ENCODE results near the gene ANTXR2.
"Not testable (repeated sequence)": the region's sequence is repeated elsewhere in the genome, so short reads cannot be mapped to it uniquely, and the experiment has no call there.

The ANTXR2 gene

GRCh38 chr4:80024335-80024734, 48.7 kb downstream of the ANTXR2 start:
- no peak for DNase-seq (ENCODE audit: low read depth, low spot score)

- DNase-seq (ENCODE audit: low read depth, low spot score): no peak
Observed at GRCh38 chr4:80022282-80022681, 50.7 kb downstream of the ANTXR2 start.

GRCh38 chr4:80017125-80017854, 55.7 kb downstream of the ANTXR2 start:
- peak; percentile 83 for DNase-seq (ENCODE audit: low read depth, low spot score)

- DNase-seq (ENCODE audit: low read depth, low spot score): peak; percentile 43
Observed at GRCh38 chr4:80016506-80016905, 56.5 kb downstream of the ANTXR2 start.

GRCh38 chr4:80015407-80016189, 57.4 kb downstream of the ANTXR2 start:
- no peak for DNase-seq (ENCODE audit: low read depth, low spot score)

- DNase-seq (ENCODE audit: low read depth, low spot score): no peak
Observed at GRCh38 chr4:80014531-80014930, 58.5 kb downstream of the ANTXR2 start.

- no peak for DNase-seq (ENCODE audit: low read depth, low spot score)
Observed at GRCh38 chr4:80012291-80012690, 60.7 kb downstream of the ANTXR2 start.

GRCh38 chr4:80011636-80012236, 61.3 kb downstream of the ANTXR2 start:
- peak; percentile 54 for DNase-seq (ENCODE audit: low read depth, low spot score)

GRCh38 chr4:80010316-80010715, 62.7 kb downstream of the ANTXR2 start:
- no peak for DNase-seq (ENCODE audit: low read depth, low spot score)

- no peak for DNase-seq (ENCODE audit: low read depth, low spot score)
Observed at GRCh38 chr4:80009806-80010205, 63.2 kb downstream of the ANTXR2 start.

- no peak for DNase-seq (ENCODE audit: low read depth, low spot score)
Observed at GRCh38 chr4:80008971-80009370, 64.1 kb downstream of the ANTXR2 start.

GRCh38 chr4:80008351-80008750, 64.7 kb downstream of the ANTXR2 start:
- DNase-seq (ENCODE audit: low read depth, low spot score): no peak

- DNase-seq (ENCODE audit: low read depth, low spot score): no peak
Observed at GRCh38 chr4:80007745-80008149, 65.3 kb downstream of the ANTXR2 start.

- no peak for DNase-seq (ENCODE audit: low read depth, low spot score)
Observed at GRCh38 chr4:80006935-80007744, 65.9 kb downstream of the ANTXR2 start.

- DNase-seq (ENCODE audit: low read depth, low spot score): peak; percentile 19
Observed at GRCh38 chr4:80005863-80006262, 67.2 kb downstream of the ANTXR2 start.

- no peak for DNase-seq (ENCODE audit: low read depth, low spot score)
Observed at GRCh38 chr4:80004319-80004718, 68.7 kb downstream of the ANTXR2 start.

- DNase-seq (ENCODE audit: low read depth, low spot score): not testable (repeated sequence)
Observed at GRCh38 chr4:80002559-80002958, 70.5 kb downstream of the ANTXR2 start.

- DNase-seq (ENCODE audit: low read depth, low spot score): not testable (repeated sequence)
Observed at GRCh38 chr4:79999048-79999447, 74.0 kb downstream of the ANTXR2 start.

- DNase-seq (ENCODE audit: low read depth, low spot score): no peak
Observed at GRCh38 chr4:79998201-79998600, 74.8 kb downstream of the ANTXR2 start.

- no peak for DNase-seq (ENCODE audit: low read depth, low spot score)
Observed at GRCh38 chr4:79996851-79997250, 76.2 kb downstream of the ANTXR2 start.

- peak; percentile 17 for DNase-seq (ENCODE audit: low read depth, low spot score)
Observed at GRCh38 chr4:79993476-79993875, 79.6 kb downstream of the ANTXR2 start.

GRCh38 chr4:79991601-79992000, 81.4 kb downstream of the ANTXR2 start:
- DNase-seq (ENCODE audit: low read depth, low spot score): no peak

Measured in astrocyte of the hippocampus (primary cell).